WERI-Rb-1 (cell line): ENCODE results near the gene ABHD8.
A peak's percentile ranks its signal among the peaks of the same experiment; 100 is the strongest.
"Not testable (repeated sequence)": the region's sequence is repeated elsewhere in the genome, so short reads cannot be mapped to it uniquely, and the experiment has no call there.

Experiments used
- DNase-seq: peaks from one replicate; pipeline ENCODE4 v3.0.0-alpha.2; 2020
- H3K27ac ChIP-seq: fragments of 250-450 bp; sonication (Bioruptor Pico); 2 replicates; pipeline ENCODE4 v1.5.1; 2020; ENCODE audit warnings: mild to moderate bottlenecking, moderate library complexity
- H3K27me3 ChIP-seq: fragments of 250-450 bp; sonication (Bioruptor Pico); 2 replicates; pipeline ENCODE4 v1.5.1; 2021; ENCODE audit warnings: mild to moderate bottlenecking, low read depth, moderate library complexity; ENCODE audit not compliant: insufficient read depth, severe bottlenecking
- H3K36me3 ChIP-seq: fragments of 250-450 bp; sonication (Bioruptor Pico); 2 replicates; pipeline ENCODE4 v1.5.1; 2020; ENCODE audit warnings: mild to moderate bottlenecking, moderate library complexity
- H3K4me3 ChIP-seq: 2 replicates; pipeline ENCODE4 v1.5.1; 2011; ENCODE audit warnings: low read depth, mild to moderate bottlenecking, control low read depth, low read length
- H3K9me3 ChIP-seq: fragments of 250-450 bp; sonication (Bioruptor Pico); 2 replicates; pipeline ENCODE4 v1.5.1; 2021; ENCODE audit warnings: mild to moderate bottlenecking, moderate library complexity; ENCODE audit not compliant: severe bottlenecking
- CTCF ChIP-seq: IDR thresholded peaks from 2 replicates; pipeline ENCODE4 v1.5.1; 2011; ENCODE audit warnings: low read depth, mild to moderate bottlenecking, control low read depth, inconsistent platforms, low read length

ABHD8 gene

DNA sequence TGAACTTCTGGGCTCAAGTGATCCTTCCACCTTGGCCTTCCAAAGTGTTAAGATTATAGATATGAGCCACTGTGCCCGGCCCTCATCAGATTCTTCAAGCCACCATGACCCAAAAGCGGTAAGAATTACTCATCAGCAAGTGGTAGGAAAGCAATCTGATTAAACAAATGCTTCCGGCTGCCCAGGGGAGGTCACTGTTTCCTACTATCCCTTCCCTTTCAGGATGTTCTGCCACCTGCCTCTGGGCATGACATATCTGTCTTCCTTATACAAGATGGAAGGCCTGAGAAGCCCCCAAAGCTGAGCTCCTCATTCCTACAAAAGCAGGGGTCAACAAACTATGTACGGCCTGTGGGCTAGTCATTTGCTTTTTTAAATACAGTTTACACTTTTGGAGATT is 7.0 kb downstream of the ABHD8 start:
- peaks cover 50% of the 10 kb centered on the region for H3K36me3 ChIP-seq
- TF ChIP-seq CTCF = no peak

GRCh38 chr19:17295551-17295950 is 7.7 kb downstream of the ABHD8 start:
- DNase-seq, H3K9me3 ChIP-seq, H3K27ac ChIP-seq, H3K27me3 ChIP-seq, H3K4me3 ChIP-seq: not testable (repeated sequence)
- H3K36me3 ChIP-seq = peaks cover 45% of the 10 kb centered on the region

More for the DNA sequence above, 7.0 kb downstream of the ABHD8 start:
- H3K9me3 ChIP-seq = peaks cover 6% of the 10 kb centered on the region
- no peaks in the 10 kb centered on the region for H3K27me3 ChIP-seq
- no peak for DNase-seq
- no peak overlapping the region for H3K27ac ChIP-seq
- H3K4me3 ChIP-seq = no peak overlapping the region

GRCh38 chr19:17294051-17294891 is 9.0 kb downstream of the ABHD8 start:
- peaks cover 6% of the 10 kb centered on the region for H3K9me3 ChIP-seq
- H3K36me3 ChIP-seq = peaks cover 39% of the 10 kb centered on the region
- no peaks in the 10 kb centered on the region for H3K27me3 ChIP-seq
- no peak overlapping the region for H3K27ac ChIP-seq
- DNase-seq = peak; percentile 49
- TF ChIP-seq CTCF = no peak
- no peak overlapping the region for H3K4me3 ChIP-seq

DNA sequence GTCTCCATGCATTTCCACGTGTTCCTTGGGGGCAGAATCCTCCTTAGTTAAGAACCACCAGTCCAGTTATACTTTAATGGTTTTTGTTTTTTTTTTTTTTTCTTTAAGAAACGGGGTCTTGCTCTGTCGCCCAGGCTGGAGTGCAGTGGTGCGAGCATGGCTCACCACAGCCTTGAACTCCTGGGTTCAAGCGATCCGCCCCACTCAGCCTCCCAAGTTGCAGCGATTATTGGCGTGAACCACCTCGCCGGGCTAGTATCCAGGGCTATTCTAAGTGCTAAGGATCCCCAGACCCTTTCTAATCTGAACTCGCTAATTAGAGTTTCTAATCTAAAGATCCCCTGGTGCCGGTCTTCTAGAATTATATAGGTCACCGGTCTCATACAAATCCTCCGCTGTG is 9.6 kb downstream of the ABHD8 start:
- H3K27ac ChIP-seq = no peak overlapping the region
- TF ChIP-seq CTCF = no peak
- H3K27me3 ChIP-seq = no peaks in the 10 kb centered on the region
- DNase-seq = no peak
- H3K36me3 ChIP-seq = peaks cover 34% of the 10 kb centered on the region
- peaks cover 6% of the 10 kb centered on the region for H3K9me3 ChIP-seq
- H3K4me3 ChIP-seq = no peak overlapping the region

GRCh38 chr19:17292301-17293074 is 10.7 kb downstream of the ABHD8 start:
- Histone ChIP-seq H3K36me3 (peaks cover 28% of the 10 kb centered on the region), H3K4me3 (no peak overlapping the region), H3K27ac (no peak overlapping the region), H3K27me3 (no peaks in the 10 kb centered on the region), H3K9me3 (no peaks in the 10 kb centered on the region)
- peak; percentile 57 for TF ChIP-seq CTCF
- peak; percentile 48 for DNase-seq

- no peak overlapping the region for H3K4me3 ChIP-seq
- H3K9me3 ChIP-seq = peaks cover 6% of the 10 kb centered on the region
- H3K27ac ChIP-seq = no peak overlapping the region
- TF ChIP-seq CTCF = no peak
- peaks cover 22% of the 10 kb centered on the region for H3K36me3 ChIP-seq
- H3K27me3 ChIP-seq = no peaks in the 10 kb centered on the region
- DNase-seq = peak; percentile 55
Observed at GRCh38 chr19:17289489-17289888, 13.7 kb downstream of the ABHD8 start.
